ENCODE measurements around the gene UTS2. TPM values are rescaled to one million over a fixed set of nuclear protein-coding genes. Genes with fewer than 3 reads are reported as not detected.

UTS2 gene
- total and polyA plus RNA-seq, 2 of the 8 experiments (the other 6 are each of a cell fraction or from before 2014, with no cell fraction given): not detected

DNA sequence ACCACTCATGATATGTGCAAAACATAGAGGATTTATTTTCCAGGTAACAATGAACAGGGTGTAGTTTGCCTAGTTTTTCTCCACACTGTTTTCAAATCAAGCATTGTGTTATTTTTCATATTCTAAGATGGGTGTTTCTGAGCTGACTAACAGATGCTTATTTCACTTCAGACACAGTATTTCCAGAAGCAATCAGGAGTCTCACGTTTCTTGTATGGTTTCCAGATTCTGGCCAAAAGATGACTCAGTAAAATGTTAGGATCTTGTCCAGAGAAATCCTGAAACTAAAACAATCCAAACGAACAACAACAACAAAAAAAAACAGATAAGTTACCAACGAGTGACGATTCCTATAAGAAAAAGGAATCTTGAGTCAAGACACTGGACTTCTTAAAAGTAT lies 5.3 kb downstream of the UTS2 start:
- peaks cover 0 to 4% (median 2%) of the 10 kb centered on the region in 4 experiments; a peak in 1 of 8 replicates for H3K36me3 ChIP-seq (ENCODE audit: control insufficient read depth in 2 of 4, insufficient read depth in 4 of 4, low read length in 3 of 4)
- no peaks in the 10 kb centered on the region for H3K9me3 ChIP-seq (ENCODE audit: insufficient read depth in 2 of 2, low read depth in 1 of 2, low read length in 1 of 2)
- H3K79me2 ChIP-seq (ENCODE audit: control insufficient read depth in 1 of 2, insufficient read depth in 2 of 2, low read length in 2 of 2): no peaks in the 10 kb centered on the region
- H3K9ac ChIP-seq (replicated peaks in 1 of 4; ENCODE audit: extremely low read depth in 1 of 4, low read depth in 3 of 4, low read length in 3 of 4): no peak overlapping the region
- no peak overlapping the region for H2BK5ac ChIP-seq (ENCODE audit: low read depth, low read length)
- no peak overlapping the region for H3K4me2 ChIP-seq (ENCODE audit: insufficient read depth in 1 of 2, low read depth in 2 of 2, low read length in 2 of 2)
- H4K8ac ChIP-seq (ENCODE audit: extremely low read depth, insufficient read depth, low read length): no peak overlapping the region
- no peak overlapping the region for H3K4ac ChIP-seq (replicated peaks; ENCODE audit: insufficient read length, low read depth, low read length)
- no peak overlapping the region for H3K14ac ChIP-seq (ENCODE audit: insufficient read length)
- H4K91ac ChIP-seq (replicated peaks; ENCODE audit: insufficient read length, low read length): no peak overlapping the region
- H2BK15ac ChIP-seq (ENCODE audit: low read length): no peak overlapping the region
- H3K23ac ChIP-seq (ENCODE audit: insufficient read length): no peak overlapping the region
- H2AFZ ChIP-seq (ENCODE audit: low read length): no peak overlapping the region
- H3K18ac ChIP-seq (ENCODE audit: extremely low read depth, low read length): no peak overlapping the region
- H2BK120ac ChIP-seq (replicated peaks; ENCODE audit: low read depth, low read length): no peak overlapping the region
- H2AK5ac ChIP-seq (ENCODE audit: low read depth, low read length): no peak overlapping the region
- 89% methylated on average over 4 of the region's 4 CpGs; no CpG with 5 or more reads in 1 of the 2 experiments for WGBS, 2 experiments (ENCODE audit: extremely low coverage in 1 of 2, insufficient coverage in 1 of 2, insufficient read length in 1 of 2, insufficient replicate concordance in 2 of 2, low coverage in 1 of 2, low lambda C conversion rate in 2 of 2, missing lambda C conversion rate in 1 of 2)
- H4K5ac ChIP-seq (ENCODE audit: insufficient read length, low read depth, low read length): no peak overlapping the region
- no peaks in the 10 kb centered on the region for H3K23me2 ChIP-seq (ENCODE audit: low read depth, low read length)
- no peak overlapping the region for H3K27ac ChIP-seq (ENCODE audit: low read depth, low read length)
- CTCF ChIA-PET (ENCODE audit: partially characterized antibody): interaction anchor here (1.6 kb wide), 1 partner anchor 129 kb away, joined by 3 read pairs; no protein-coding TSS in a partner anchor
- DNase-seq (ENCODE audit: low read depth in 1 of 2, low spot score in 2 of 2) (no peak), FAIRE-seq (no peak)
- no peak overlapping the region for H2BK20ac ChIP-seq (ENCODE audit: low read length)
- peaks cover 0 to 1% (median 0%) of the 10 kb centered on the region in 4 experiments; a peak in 1 of 7 replicates for H3K27me3 ChIP-seq (replicated peaks in 1 of 4; ENCODE audit: control insufficient read depth in 3 of 4, extremely low read depth in 1 of 4, insufficient read depth in 3 of 4, low read length in 3 of 4)
- POLR2A ChIA-PET (ENCODE audit: partially characterized antibody): no interaction called here
- no peak overlapping the region for H2BK12ac ChIP-seq (ENCODE audit: low read depth, low read length)
- H3K4me3 ChIP-seq (ENCODE audit: extremely low read depth in 1 of 4, insufficient read depth in 2 of 4, low read depth in 3 of 4, low read length in 4 of 4): no peak overlapping the region
- no peaks in the 10 kb centered on the region for H3K79me1 ChIP-seq (ENCODE audit: low read depth, low read length)
- H3K4me1 ChIP-seq (replicated peaks in 1 of 4; ENCODE audit: control insufficient read depth in 3 of 4, insufficient read depth in 4 of 4, low read length in 3 of 4): no peaks in the 10 kb centered on the region; a peak in 1 of 7 replicates
- H3K56ac ChIP-seq (replicated peaks; ENCODE audit: insufficient read length, low read depth, low read length): no peak overlapping the region
- H4K20me1 ChIP-seq (replicated peaks in 1 of 2; ENCODE audit: control insufficient read depth in 1 of 2, insufficient read depth in 2 of 2, low read length in 2 of 2): no peaks in the 10 kb centered on the region
- TF ChIP-seq FOSL1 (IDR thresholded peaks at IDR 0.05; ENCODE audit: insufficient read depth, low read depth, low read length) (no peak), ATF2 (IDR thresholded peaks at IDR 0.05; ENCODE audit: low read length) (no peak), CHD2 (IDR thresholded peaks at IDR 0.05; ENCODE audit: low read length) (no peak), GABPA (IDR thresholded peaks at IDR 0.05; ENCODE audit: borderline replicate concordance, insufficient read depth, low read length) (no peak), RFX5 (IDR thresholded peaks at IDR 0.05; ENCODE audit: borderline replicate concordance, low read depth, low read length) (no peak), SIX5 (IDR thresholded peaks at IDR 0.05; ENCODE audit: low read depth, low read length) (no peak), KDM4A (IDR thresholded peaks at IDR 0.05; ENCODE audit: low read depth, low read length, severe bottlenecking) (no peak), PHF8 (conservative IDR thresholded peaks at IDR 0.05; ENCODE audit: low read depth, low read length) (no peak), HDAC6 (IDR thresholded peaks at IDR 0.05; ENCODE audit: low read depth, low read length) (no peak)
